Measurements from ENCODE around the gene RPS6KA2.

The RPS6KA2 gene

DNA sequence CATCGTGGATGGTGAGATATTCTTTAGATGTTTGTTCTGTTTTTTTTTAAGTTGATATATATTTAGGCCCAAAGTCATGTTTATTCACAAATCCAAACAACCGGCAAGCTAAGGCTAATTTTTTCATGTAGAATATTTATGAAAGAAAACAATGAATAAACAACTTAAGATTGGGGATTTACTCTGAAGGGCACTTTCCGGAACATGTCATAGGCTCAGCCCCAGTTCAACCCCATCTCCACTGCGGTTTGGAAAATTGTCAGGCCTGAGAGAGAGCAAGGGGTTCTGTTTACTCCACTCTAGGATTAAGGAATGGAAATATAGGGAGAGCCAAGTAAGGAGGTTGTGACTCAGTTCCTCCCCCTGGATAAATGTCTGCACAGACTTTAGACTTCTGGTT is 18.3 kb downstream of the RPS6KA2 start:
- Mint-ChIP-seq H3K4me1 (ENCODE audit: low read depth) (no peaks in the 10 kb centered on the region), H3K27me3 (ENCODE audit: low read depth) (no peaks in the 10 kb centered on the region), H3K36me3 (ENCODE audit: low read depth) (no peaks in the 10 kb centered on the region), H3K9me3 (no peaks in the 10 kb centered on the region), H3K27ac (no peak overlapping the region), H3K4me3 (no peak overlapping the region)
- no peak for DNase-seq (ENCODE audit: low spot score)

DNA sequence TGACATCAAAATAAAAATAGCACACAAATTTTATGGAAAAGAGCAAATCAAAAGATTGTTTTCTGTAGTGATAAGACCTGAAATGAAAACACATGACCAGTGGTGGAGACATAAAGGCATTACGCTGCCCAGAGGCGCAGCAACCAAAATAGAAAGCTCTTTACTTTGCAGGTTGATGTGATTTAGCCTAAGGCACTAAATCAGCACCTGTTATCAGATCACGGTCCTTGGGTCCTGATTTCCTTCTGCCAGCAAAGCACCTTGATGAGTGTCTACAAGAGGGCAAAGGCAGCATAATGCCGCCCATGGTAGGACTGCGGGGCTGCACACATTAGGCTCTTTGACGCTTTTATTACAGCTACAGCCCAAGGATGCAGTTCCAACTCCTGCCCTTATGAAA is 21.3 kb downstream of the RPS6KA2 start:
- Mint-ChIP-seq H3K9me3 (no peaks in the 10 kb centered on the region), H3K4me1 (ENCODE audit: low read depth) (peaks cover under 1% of the 10 kb centered on the region), H3K36me3 (ENCODE audit: low read depth) (no peaks in the 10 kb centered on the region), H3K27me3 (ENCODE audit: low read depth) (no peaks in the 10 kb centered on the region), H3K4me3 (no peak overlapping the region), H3K27ac (no peak overlapping the region)
- no peak for DNase-seq (ENCODE audit: low spot score)

DNA sequence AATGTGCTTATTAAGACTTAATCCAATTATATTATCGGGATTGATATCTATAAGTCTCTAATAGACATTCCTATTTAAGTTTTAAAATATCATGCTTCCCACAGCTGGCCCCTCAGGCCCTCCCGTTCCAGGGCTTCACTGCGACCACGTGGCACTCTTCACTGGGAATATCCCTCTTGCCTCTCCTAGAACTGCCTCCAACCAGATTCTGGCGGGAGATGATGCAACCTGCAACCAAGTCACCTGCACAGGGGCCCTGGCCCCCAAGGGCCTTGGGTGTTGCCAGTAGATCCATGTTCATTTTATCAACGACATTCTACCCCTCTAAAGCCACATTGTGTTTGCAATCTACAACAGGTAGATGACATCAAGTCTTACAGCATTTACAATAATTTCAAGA is 22.1 kb downstream of the RPS6KA2 start:
- no peak overlapping the region for H3K4me3 Mint-ChIP-seq
- H3K36me3 Mint-ChIP-seq (ENCODE audit: low read depth): no peaks in the 10 kb centered on the region
- no peaks in the 10 kb centered on the region for H3K9me3 Mint-ChIP-seq
- no peak for DNase-seq (ENCODE audit: low spot score)
- no peak overlapping the region for H3K27ac Mint-ChIP-seq
- peaks cover 1% of the 10 kb centered on the region for H3K4me1 Mint-ChIP-seq (ENCODE audit: low read depth)
- no peaks in the 10 kb centered on the region for H3K27me3 Mint-ChIP-seq (ENCODE audit: low read depth)

DNA sequence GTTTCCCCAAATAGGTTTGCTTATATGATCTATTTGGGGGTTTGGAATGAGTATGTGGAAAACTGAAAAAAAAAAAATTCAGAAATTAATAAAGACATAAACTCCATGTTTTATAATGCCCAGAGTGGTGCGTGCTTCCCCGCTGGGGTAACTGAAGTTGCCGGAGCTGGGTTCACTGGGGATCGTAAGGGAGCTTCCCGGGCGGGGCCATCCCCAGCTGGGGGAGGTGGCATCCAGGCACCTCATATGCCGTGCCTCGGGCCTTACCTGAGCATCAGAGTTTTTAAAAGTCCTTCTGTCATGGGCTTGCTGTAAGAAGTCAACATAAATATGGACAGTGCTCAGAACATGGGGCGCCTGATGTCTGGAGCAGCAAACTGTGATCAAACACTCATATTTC is 22.7 kb downstream of the RPS6KA2 start:
- no peak for DNase-seq (ENCODE audit: low spot score)

DNA sequence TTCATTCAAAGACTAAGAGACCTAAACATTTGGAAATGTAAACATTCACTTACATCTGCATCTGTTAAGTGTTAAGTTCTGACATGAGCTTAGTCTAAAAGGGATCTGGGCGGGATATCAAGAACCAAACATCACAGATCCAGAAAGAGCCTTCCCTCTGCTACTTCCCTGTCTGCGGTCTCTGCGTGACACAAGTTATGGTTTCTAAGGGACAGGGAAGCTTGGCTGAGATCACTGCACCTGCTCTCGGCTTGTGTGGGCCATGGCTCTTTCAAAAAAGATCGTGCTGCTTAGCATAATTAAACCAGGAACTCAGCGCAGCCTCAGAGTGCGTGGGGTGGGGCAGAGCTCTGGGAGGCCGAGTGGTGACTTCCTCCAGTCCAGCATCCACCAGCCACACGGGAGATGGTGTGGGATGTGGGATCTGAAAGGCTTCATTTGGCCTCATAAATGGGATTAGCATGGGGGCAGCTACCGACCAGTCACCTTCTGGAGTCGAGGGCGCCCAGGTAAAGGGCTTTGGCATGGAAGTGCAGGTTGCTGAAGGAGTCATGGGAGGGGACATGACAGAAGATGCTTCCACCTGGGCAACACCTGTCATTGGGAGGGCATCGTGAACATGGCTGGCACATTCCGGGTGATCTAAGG is 23.9 kb downstream of the RPS6KA2 start:
- H3K9me3 Mint-ChIP-seq: no peaks in the 10 kb centered on the region
- peaks cover 1% of the 10 kb centered on the region for H3K4me1 Mint-ChIP-seq (ENCODE audit: low read depth)
- H3K36me3 Mint-ChIP-seq (ENCODE audit: low read depth): no peaks in the 10 kb centered on the region
- no peak for DNase-seq (ENCODE audit: low spot score)
- no peaks in the 10 kb centered on the region for H3K27me3 Mint-ChIP-seq (ENCODE audit: low read depth)
- H3K27ac Mint-ChIP-seq: no peak overlapping the region
- no peak overlapping the region for H3K4me3 Mint-ChIP-seq

More for the DNA sequence above, 22.7 kb downstream of the RPS6KA2 start:
- Mint-ChIP-seq H3K36me3 (ENCODE audit: low read depth) (no peaks in the 10 kb centered on the region), H3K27me3 (ENCODE audit: low read depth) (no peaks in the 10 kb centered on the region), H3K4me1 (ENCODE audit: low read depth) (peaks cover 1% of the 10 kb centered on the region), H3K9me3 (no peaks in the 10 kb centered on the region), H3K4me3 (no peak overlapping the region), H3K27ac (no peak overlapping the region)

DNA sequence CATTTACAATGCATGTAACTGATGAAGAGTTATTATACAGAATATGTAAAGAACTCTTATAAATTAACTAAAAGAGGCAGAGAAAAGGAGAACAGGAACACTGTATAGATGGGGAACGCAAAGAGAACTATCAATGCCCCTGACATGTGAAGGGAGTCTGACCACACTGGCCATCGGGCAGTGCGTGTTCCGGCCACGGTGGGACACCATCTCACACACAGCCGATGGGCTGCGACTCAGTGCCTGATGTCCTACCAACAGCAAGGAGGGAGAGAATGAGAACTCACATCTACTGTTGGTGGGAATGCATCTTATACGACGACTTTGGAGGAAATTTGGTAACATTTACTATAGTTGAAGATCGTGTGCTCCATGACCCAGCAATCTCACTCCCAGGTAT is 25.1 kb downstream of the RPS6KA2 start:
- Mint-ChIP-seq H3K27ac (no peak overlapping the region), H3K36me3 (ENCODE audit: low read depth) (no peaks in the 10 kb centered on the region), H3K4me3 (no peak overlapping the region), H3K4me1 (ENCODE audit: low read depth) (peaks cover 1% of the 10 kb centered on the region), H3K9me3 (no peaks in the 10 kb centered on the region), H3K27me3 (ENCODE audit: low read depth) (no peaks in the 10 kb centered on the region)
- no peak for DNase-seq (ENCODE audit: low spot score)

DNA sequence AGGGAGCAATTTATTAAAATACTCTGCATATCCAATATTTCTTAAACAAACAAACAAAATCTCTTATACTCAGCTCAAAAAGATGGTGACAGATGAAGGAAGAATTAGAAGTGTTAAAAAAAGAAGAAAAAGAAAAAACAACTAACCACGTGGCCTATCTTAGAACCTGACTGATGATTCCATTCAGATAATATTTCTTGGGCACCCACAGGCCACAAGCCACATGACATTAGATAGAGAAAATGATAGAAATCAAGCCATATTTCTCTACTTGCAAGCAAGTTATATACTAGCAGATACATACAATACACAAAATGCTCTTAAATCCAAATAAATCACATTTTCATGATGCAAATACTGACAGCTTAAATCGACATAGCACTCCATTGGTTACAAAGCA is 26.1 kb downstream of the RPS6KA2 start:
- Mint-ChIP-seq H3K36me3 (ENCODE audit: low read depth) (no peaks in the 10 kb centered on the region), H3K4me3 (no peak overlapping the region), H3K4me1 (ENCODE audit: low read depth) (peaks cover 1% of the 10 kb centered on the region), H3K9me3 (no peaks in the 10 kb centered on the region), H3K27me3 (ENCODE audit: low read depth) (no peaks in the 10 kb centered on the region), H3K27ac (no peak overlapping the region)
- DNase-seq (ENCODE audit: low spot score): no peak

DNA sequence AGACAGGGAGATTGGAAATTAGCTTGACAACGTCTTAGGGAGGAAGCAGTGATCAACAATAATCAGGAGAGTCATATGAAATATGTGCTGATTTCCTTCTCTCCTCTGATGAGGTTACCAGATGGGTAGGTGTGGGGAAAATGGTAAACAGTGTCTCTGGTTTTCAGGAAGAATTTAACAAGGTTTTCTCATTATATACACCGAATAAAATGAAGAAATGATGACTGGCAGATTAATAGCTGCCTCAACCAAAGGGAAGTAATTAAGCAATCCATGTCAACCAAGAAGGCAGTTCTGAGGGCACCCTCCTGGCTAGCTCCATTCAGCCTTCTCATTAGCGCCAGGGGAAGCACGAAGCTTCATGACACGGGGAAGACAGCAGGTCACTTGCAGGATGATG is 27.8 kb downstream of the RPS6KA2 start:
- DNase-seq (ENCODE audit: low spot score): no peak
- Mint-ChIP-seq H3K27me3 (ENCODE audit: low read depth) (no peaks in the 10 kb centered on the region), H3K4me3 (no peak overlapping the region), H3K36me3 (ENCODE audit: low read depth) (no peaks in the 10 kb centered on the region), H3K9me3 (no peaks in the 10 kb centered on the region), H3K4me1 (ENCODE audit: low read depth) (peaks cover 1% of the 10 kb centered on the region), H3K27ac (no peak overlapping the region)

DNA sequence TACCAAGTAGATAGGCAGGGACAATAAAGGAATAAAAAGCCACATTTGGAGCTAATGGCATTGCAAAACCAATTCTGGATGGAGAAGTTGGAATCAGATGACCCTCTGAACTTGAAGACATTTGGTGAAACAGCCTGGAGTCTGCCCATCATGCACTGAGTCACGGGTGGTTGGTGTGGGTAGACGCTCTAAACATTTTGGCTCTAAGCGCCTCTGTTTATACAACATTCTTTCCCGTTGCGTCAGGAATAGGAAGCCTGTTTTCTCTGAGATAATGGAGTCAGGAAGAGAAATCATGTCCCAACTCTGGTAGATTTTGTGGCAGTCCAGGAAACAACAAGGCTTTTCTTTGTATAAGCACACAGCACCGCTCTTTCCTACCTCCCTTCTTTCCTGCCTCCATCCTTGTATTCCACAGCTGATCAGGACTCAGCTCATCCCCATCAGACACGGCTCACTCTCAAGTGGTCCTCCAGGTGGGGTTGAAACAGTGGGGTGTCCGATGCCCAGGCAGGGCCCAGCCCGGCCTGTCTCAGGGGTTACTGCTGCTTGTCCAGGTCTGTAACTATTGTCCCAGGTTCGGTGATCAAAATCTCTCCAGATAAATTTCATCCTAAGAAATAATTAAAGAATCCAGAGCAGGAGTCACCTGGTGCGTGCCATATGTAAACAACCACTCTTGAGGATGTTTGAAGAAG is 28.5 kb downstream of the RPS6KA2 start:
- DNase-seq (ENCODE audit: low spot score): no peak
- H3K27me3 Mint-ChIP-seq (ENCODE audit: low read depth): no peaks in the 10 kb centered on the region
- H3K4me1 Mint-ChIP-seq (ENCODE audit: low read depth): peaks cover 1% of the 10 kb centered on the region
- no peak overlapping the region for H3K4me3 Mint-ChIP-seq
- H3K36me3 Mint-ChIP-seq (ENCODE audit: low read depth): no peaks in the 10 kb centered on the region
- no peaks in the 10 kb centered on the region for H3K9me3 Mint-ChIP-seq
- H3K27ac Mint-ChIP-seq: no peak overlapping the region

DNA sequence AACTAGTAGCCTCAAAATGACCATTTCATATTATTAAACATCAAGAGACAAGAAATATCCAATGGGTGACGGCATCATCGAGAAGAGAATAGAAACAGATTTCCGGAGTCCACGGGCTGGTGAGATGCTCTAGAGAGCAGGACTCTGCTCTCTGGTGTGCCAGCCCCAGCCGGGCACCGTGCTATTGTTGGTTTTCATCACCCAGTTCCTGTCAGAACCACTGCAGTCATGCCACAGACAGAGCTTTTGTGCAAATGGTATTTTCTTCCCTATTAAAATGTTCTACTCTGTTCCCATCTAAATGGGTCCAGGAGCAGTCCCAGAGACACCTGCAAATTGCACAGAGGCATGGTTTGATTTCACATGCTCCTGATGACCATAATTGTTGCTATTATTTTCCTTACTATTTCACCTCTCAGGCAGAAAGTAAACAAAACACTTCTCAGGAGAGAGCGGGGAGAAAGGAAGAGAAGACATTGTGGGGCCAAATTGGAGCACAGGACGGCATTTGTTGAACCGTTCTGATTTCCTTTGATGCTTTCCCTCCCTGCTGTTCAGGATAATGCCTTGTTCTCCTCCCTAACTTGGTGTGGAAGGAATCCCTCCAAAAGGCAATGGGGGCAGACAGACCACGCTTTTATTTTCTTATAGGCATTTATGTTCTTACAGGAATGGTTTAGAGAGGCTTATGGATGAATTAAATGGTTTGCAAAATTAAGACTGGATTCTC is 29.2 kb downstream of the RPS6KA2 start:
- Mint-ChIP-seq H3K4me3 (no peak overlapping the region), H3K4me1 (ENCODE audit: low read depth) (peaks cover 1% of the 10 kb centered on the region), H3K27ac (no peak overlapping the region), H3K27me3 (ENCODE audit: low read depth) (no peaks in the 10 kb centered on the region), H3K36me3 (ENCODE audit: low read depth) (no peaks in the 10 kb centered on the region), H3K9me3 (no peaks in the 10 kb centered on the region)
- no peak for DNase-seq (ENCODE audit: low spot score)

DNA sequence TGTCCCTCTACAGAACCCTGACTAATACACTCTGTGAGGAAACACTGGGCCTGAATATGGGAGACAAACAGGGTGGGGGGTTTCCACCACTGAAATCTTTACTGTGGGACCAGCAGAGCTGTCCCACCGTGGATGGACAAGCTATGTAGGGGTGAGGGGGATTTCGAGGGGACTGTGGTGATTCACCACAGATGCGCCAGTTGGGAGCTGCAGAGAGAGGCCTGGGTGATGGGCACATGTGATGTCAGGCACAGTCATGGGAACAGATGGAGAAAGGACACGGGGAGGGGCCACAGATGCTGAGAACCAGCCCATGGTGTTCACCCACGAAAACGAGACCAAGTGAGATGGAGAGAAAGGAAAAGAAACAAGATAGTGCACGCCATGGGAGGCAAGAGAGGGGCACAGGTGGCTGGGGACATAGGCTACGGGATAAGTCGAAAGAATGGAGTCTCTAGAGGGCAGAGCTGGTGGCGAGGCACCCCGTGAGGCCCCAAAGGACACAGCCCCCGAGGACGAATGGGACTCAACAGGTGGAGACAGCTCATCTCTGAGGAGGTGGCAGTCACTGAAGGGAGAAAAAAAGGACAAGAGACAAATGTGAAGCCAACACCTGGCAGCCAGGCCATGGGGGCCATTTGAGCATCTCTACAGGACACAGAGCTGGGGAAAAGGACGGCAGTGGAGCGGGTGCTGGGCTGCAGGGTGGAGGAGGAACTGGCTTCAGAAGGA is 30.1 kb downstream of the RPS6KA2 start:
- H3K27ac Mint-ChIP-seq: no peak overlapping the region
- no peaks in the 10 kb centered on the region for H3K36me3 Mint-ChIP-seq (ENCODE audit: low read depth)

DNA sequence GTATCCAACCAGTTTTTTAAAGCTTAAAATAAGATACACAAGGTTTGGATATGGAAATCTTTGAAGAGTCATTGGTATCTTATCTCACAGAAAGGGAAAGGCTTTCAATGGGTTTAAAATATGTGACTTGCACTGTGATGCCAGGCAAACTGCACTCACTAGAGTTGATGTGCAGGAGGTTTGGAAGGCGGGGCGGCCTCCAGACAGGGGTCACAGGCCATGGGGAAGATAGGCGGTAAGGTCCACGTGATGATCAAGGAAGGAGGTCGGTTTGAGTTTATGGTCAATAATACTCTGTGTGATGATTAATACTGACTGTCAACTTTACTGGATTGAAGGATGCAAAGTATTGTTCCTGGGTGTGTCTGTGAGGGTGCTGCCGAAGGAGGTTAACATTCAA is 31.1 kb downstream of the RPS6KA2 start:
- H3K4me3 Mint-ChIP-seq: no peak overlapping the region
- H3K27me3 Mint-ChIP-seq (ENCODE audit: low read depth): no peaks in the 10 kb centered on the region
- H3K27ac Mint-ChIP-seq: no peak overlapping the region
- H3K9me3 Mint-ChIP-seq: no peaks in the 10 kb centered on the region
- no peaks in the 10 kb centered on the region for H3K36me3 Mint-ChIP-seq (ENCODE audit: low read depth)
- H3K4me1 Mint-ChIP-seq (ENCODE audit: low read depth): peaks cover 1% of the 10 kb centered on the region
- DNase-seq (ENCODE audit: low spot score): no peak

More for the DNA sequence above, 30.1 kb downstream of the RPS6KA2 start:
- H3K4me1 Mint-ChIP-seq (ENCODE audit: low read depth): peaks cover 1% of the 10 kb centered on the region
- no peak for DNase-seq (ENCODE audit: low spot score)
- no peaks in the 10 kb centered on the region for H3K27me3 Mint-ChIP-seq (ENCODE audit: low read depth)
- no peak overlapping the region for H3K4me3 Mint-ChIP-seq
- no peaks in the 10 kb centered on the region for H3K9me3 Mint-ChIP-seq

DNA sequence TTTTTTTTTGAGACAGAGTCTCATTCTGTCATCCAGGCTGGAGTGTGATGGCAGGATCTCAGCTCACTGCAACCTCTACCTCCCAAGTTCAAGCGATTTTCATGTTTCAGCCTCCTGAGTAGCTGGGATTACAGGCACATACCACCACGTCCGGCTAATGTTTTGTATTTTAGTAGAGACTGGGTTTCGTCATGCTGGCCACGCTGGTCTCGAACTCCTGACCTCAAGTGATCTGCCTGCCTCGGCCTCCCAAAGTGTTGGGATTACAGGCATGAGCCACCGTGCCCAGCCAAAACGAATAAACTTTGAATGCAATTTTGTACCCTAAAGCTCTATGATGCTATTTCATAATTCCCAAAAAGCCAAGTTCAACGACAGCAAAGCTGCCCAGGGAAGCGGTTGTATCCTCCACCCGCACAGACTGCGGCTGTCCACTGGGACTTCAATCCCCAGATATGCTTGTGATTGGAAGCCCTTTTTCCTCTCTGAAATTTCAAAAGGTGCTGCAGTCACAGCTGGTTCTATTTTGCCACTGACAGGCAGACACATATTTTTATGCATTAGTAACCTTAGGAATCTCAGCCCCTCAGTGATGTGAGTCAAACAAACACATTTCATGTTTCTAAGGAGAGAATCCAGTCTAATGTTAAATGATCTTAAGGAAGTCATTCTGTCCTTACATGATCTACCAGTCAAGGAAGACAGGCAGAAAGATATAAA is 31.8 kb downstream of the RPS6KA2 start:
- H3K27me3 Mint-ChIP-seq (ENCODE audit: low read depth): no peaks in the 10 kb centered on the region
- DNase-seq (ENCODE audit: low spot score): no peak
- H3K4me1 Mint-ChIP-seq (ENCODE audit: low read depth): no peaks in the 10 kb centered on the region
- H3K36me3 Mint-ChIP-seq (ENCODE audit: low read depth): no peaks in the 10 kb centered on the region
- no peaks in the 10 kb centered on the region for H3K9me3 Mint-ChIP-seq
- H3K27ac Mint-ChIP-seq: no peak overlapping the region
- no peak overlapping the region for H3K4me3 Mint-ChIP-seq
